HG03520 (cell line): ENCODE measurements around the gene DMAC2L.
A peak's percentile ranks its signal among the peaks of the same experiment; 100 is the strongest.
"Not testable (repeated sequence)": the region's sequence is repeated elsewhere in the genome, so short reads cannot be mapped to it uniquely, and the experiment has no call there.

ENCODE experiments used
- ATAC-seq: cut with Tn5 transposase; IDR thresholded peaks from one replicate; pipeline ENCODE4 v1.9.1; 2021; ENCODE audit warnings: mild to moderate bottlenecking, moderate library complexity; ENCODE audit not compliant: unreplicated experiment

DMAC2L gene

DNA sequence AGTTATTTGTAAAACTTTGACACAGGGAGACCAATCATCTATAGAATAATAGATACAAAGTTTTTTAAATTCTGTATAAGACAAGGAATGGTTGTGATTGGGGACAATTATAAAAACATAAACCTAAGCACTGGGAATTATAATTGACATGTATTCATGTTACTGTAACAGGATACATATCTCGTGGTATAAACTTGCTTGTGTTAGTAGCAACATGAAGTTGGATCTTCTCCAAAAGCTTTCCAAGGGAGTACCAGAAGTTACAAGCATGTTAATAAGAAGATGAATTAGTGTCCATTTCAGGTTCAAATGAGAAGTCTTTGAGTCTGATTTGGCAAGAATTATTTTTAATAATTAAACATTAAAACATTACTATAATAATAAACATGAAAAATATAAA, 42.4 kb downstream of the DMAC2L start:
- ATAC-seq, result no peak

DNA sequence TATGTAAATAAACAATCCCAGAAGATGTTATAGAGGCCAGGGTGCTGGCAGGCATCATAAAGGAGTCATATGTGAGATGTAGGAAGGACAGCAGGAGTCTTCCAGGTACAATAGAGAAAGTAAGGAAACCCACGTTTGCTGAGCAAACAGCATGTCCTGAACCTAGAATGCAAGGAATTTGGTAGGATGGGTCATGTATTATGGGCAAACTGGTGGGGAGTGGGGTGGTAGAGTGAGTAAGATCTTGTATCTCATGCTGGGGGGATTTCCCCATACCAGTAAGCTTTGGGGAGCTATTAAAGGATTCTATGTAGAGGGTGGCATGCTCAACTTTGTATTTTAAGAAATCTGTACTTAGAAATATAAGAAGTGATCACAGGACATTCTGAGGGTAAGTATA, 43.6 kb downstream of the DMAC2L start:
- no peak for ATAC-seq

DNA sequence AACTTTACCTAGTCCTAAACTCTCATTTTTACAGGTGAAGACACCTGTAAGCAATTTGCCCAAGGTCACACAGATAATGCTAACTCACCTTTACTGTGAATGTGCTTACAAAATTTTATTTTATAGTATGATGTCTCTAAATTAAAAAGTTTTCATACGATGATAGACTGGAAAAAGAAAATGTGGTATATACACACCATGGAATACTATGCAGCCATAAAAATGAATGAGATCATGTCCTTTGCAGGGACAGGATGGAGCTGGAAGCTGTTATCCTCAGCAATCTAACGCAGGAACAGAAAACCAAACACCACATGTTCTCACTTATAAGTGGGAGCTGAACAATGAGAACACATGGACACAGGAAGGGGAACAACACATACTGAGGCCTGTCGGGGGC, 44.2 kb downstream of the DMAC2L start:
- ATAC-seq, result not testable (repeated sequence)

DNA sequence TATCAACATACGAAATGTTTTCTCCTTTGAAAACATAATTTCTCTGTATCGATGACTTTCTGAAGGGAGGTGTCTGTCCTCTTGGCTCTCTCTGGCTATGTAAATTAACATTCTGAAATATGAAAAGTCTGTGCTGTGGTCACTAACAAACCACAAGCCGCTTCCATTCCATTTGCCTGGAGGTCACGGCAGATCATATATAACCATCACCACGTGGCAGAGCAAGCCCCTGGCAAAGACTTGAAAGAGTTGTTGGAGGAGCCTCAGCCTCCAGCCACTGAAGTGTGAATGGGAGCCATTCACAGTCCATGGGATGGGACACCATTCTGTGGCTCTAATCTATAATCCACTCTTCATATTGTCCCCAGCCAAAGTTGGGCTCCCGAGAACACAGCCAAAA, 45.0 kb downstream of the DMAC2L start:
- ATAC-seq, result no peak

DNA sequence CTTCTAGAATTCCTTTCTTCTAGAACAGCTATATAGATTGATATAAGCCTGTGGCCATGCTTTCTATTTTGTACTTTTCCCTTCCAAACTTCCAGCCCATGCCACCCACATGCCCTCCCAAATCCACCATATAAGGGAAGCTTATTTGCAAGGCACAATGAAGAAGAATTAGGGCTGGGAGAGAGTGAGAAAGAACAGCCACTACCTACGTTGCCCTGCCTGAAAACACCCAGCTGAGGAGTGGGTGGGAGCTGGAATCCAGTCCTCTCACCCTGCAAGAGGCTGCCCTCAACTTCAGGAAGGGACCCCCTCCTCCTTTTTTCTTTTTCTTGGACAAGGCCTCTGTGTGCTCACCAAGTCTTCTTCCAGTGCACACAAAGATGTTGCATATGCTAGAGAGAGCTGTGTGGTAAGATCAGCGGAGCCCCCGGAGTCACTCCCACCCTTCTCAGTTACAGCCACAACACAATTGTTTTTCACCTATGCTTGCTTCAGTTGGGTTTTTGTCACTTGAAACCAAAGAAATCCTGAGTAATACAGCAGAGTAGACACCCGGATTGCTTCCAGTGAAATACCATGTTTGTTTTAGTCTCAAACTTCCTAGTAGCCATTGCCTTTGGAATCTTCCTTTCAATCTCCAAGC, 45.8 kb downstream of the DMAC2L start:
- ATAC-seq, result no peak

DNA sequence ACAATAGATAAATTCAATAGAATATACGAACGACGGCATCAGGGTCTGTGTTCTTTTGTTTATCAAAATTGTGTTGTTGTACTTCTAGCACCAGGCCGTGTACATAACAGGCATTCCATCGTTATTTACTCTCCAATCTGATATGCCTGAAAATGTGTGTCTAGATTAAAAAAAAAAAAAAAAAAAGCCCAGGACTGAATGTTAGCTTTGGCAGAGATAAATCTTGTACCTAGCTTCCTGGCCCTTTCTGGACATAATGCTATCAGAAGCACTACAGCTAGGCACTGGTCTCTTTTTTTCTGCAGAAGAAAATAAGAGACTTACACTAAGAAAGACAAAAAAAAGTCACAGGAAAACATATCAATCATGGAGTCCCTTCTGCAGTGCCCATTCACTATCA, 47.5 kb downstream of the DMAC2L start:
- ATAC-seq, result no peak

DNA sequence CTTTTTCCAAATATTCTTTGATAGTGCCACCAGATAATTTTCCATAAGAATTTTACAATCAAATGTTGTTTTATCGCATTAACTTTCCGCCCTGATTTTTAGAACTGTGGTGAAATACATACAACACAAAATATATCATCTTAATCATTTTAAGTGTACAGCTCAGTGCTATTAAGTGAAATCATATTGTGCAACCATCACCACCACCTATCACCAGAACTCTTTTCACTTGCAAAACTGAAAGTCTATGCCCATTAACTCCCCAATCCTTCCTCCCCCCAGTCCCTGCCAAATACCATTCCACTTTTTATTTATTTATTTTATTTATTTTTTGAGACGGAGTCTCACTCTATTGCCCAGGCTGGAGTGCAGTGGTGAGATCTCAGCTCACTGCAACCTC, 48.0 kb downstream of the DMAC2L start:
- no peak for ATAC-seq

DNA sequence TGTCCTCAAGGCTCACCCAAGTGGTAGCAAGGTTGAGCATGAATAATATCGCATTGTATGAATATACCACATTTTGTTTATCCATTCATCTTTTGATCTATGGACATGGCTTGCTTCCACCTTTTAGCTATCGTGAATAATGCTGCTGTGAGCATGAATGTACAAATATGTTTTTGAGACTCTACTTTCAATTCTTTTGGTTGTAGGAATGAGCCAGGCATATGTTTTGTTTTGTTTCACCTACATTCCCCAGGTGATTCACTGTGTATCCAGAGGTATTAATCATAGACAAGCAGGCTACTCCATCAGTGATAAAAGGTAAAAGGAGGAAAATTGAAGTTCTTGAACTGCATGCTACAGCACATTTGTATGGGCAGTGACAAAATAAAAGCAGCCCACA, 48.7 kb downstream of the DMAC2L start:
- ATAC-seq, result no peak

DNA sequence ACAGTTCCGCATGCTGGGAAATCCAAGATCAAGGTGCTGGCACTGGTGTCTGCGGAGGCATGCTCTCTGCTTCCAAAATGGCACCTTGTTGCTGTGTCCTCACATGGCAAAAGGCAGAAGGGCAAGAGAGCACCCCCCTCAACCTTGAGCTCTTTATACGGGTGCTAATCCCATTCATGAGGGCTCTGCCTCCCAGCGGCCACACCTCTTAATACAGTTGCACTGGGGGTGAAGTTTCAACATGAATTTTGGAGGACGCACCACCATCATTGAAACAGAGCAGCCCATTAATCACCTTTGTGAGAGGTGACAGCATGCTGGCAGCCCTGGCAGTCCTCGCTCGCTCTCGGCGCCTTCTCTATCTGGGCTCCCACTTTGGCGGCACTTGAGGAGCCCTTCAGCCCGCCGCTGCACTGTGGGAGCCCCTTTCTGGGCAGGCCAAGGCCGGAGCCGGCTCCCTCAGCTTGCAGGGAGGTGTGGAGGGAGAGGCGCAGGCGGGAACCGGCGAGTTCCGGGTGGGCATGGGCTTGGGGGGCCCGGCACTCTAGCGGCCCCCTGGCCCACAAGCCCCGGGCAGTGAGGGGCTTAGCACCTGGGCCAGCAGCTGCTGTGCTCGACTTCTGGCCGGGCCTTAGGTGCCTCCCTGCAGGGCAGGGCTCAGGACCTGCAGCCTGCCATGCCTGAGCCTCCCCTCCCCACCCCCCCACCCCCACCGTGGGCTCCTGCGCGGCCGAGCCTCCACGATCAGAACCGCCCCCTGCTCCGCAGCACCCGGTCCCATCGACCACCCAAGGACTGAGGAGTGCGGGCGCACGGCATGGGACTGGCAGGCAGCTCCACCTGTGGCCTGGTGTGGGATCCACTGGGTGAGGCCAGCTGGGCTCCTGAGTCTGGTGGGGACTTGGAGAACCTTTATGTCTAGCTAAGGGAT, 49.6 kb downstream of the DMAC2L start:
- not testable (repeated sequence) for ATAC-seq

DNA sequence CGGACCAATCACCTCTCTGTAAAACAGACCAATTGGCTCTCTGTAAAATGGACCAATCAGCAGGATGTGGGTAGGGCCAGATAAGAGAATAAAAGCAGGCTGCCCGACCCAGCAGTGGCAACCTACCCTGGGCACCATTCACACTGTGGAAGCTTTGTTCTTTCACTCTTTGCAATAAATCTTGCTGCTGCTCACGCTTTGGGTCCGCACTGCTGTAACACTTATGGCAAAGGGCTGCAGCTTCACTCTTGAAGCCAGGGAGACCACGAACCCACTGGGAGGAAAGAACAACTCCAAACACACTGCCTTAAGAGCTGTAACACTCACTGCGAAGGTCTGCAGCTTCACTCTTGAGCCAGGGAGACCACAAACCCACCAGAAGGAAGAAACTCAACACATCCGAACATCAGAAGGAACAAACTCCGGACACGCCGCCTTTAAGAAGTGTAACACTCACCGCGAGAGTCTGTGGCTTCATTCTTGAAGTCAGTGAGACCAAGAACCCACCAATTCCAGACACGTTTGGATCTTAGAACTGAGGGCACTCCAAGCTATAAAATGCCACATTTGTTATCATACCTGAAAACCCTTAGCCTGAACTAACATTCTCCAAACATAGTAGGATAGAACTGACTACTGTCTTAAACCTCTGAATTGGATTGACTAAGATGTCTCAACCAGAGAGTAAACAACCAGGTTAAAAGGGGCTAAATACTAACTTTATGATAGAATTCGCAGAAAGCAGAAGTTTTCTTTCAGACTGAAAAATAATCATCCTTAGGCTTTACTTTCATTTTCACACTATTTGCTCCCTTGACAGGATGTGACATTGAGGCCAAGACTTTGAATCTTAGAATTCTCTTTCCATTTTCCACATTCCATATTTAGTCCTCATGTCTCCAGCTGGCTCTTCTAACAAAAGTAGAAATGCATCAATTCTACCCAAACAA, 50.9 kb downstream of the DMAC2L start:
- ATAC-seq, result peak; percentile 12

DNA sequence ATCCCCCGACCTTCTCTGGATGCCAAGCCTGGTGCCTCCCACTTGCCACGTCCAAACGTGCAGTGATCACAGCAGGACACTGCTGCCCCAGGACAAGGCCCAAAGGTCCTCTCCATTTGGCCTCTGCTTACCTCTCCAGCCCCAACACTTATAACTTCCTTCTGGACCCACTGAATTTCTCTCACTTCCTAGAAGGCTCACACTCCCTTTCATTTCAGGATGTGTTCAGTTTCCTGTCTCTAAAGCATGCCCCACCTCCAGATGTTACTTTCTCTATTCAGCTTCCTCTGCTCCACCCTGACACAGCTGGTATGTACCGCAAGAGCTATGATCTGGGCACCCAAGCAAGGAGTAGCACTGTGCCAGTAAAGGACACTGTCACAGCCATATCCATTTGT, 51.6 kb downstream of the DMAC2L start:
- peak; percentile 95 for ATAC-seq

DNA sequence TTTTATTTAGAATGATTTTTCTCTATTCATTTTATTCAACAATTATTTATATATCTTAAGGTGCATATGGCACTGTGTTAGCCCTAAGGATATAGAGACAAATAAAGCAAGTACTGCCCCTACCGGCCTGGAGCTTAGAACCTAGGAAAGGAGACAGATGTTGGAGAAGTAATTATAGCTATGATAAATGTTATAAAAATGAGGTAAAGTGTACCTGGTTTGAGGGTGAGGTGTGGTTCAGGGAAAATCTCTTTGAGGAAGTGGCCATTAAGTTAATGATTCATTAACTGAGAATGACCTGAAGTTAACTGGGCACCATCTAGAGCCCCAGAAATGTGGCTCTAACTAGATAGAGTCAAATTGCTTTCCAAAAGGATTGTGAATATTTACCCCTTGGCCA, 52.7 kb downstream of the DMAC2L start:
- ATAC-seq, result no peak

DNA sequence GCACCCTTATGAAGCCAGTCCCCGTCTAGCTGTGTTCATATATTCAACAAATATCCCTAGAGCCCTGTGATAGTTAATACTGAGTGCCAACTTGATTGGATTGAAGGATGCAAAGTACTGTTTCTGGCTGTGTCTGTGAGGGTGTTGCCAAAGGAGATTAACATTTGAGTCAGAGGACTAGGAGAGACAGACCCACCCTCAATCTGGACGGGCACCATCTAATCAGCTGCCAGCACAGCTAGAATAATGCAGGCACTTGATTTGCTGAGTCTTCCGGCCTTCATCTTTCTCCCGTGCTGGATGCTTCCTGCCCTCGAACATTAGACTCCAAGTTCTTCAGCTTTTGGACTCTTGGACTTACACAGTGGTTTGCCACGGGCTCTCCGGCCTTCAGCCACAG, 53.4 kb downstream of the DMAC2L start:
- not testable (repeated sequence) for ATAC-seq

DNA sequence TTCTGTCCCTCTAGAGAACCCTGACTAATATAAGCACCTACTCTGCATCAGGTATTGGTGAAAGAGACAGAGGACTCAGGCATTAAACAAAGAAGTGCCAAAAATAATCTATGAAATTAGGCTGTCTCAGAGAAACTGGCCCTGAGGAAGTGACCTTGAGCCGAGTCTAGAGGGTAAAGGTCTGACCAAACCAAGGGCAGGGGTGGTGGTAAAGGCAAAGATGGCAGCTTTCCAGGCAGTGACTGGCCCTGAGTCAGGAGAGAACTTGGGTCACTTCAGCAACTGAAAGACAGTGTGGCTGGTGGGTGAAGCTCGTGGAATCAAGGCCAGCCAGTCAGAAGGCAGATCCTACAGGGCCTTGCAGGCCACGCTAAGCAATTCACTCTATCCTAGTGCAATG, 54.0 kb downstream of the DMAC2L start:
- ATAC-seq, result no peak

DNA sequence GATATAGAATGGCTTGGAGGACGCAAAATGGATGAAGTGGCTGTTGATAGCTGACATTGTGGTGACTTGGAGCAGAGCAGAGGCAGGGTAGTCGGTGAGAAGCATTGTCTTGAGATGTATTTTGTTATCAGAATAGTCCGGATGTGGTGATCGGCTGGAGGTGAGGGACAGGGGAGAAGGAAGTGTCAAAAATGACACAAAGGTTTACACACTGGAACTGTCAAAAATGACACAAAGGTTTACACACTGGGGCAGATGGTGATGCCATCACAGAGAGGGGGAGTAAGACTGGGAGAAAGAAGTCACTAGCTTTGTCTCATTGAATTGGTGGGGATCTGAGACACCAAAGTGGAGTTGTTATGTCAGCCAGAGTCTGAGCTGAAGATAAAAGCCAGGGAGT, 54.5 kb downstream of the DMAC2L start:
- ATAC-seq, result no peak

DNA sequence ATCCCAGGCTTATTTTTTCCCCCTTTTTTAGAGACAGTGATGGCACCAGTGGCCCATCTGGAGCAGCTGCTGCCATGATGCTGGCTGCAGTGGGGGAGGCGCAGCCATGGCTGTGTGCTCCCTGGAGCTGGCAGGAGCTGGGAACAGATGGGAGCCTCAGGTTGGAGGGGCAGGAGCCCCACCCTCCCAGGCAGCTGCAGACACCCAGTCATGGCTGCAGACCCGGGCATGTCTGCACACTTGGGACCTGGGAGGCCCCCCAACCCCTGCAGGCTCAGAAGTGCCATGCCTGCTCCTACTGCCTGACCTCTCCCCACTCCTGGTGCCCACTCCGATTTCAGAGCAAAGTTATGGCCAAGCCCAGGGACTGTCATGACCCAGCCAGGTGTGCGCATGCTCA, 59.4 kb downstream of the DMAC2L start:
- no peak for ATAC-seq

DNA sequence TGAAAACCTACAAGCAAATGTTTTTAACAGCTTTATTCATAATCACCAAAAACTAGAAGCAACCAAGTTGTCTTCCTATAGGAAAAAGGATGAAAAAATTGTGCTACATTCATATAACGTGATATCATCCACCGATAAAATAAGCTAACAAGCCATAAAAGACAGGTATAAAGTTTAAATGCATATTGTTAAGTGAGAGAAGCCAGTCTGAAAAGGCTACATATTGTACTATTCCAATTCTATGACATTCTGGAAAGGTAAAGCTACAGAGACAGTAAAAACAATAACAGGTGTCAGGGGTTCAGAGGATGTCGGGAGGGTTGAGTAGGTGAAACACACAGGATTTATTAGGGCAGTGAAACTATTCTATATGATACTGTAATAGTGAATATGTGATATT, 61.8 kb downstream of the DMAC2L start:
- no peak for ATAC-seq

DNA sequence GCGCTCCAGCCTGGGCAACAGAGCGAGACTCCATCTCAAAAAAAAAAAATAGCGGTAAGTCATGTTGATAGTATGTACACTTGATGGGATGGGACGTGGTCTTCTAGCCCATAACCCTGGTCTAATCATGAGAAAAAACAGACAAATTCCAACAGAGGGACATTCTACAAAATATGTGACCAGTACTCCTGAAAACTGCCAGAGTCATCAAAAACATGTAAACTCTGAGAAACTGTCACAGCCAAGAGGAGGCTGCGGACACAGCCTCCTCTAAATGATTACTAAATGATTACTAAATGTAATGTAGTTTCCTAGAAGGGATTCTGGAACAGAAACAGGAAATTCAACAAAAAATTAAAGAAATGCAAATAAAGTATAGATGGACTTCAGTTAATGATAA, 63.6 kb downstream of the DMAC2L start:
- ATAC-seq, result no peak
